GM21360 (cell line): ENCODE measurements around the gene NR2F6.
"Not testable (repeated sequence)": the region's sequence is repeated elsewhere in the genome, so short reads cannot be mapped to it uniquely, and the experiment has no call there.

Experiments used
- ATAC-seq: cut with Tn5 transposase; IDR thresholded peaks from one replicate; pipeline ENCODE4 v1.9.1; 2021; ENCODE audit warnings: mild to moderate bottlenecking, moderate library complexity; ENCODE audit not compliant: unreplicated experiment

Gene NR2F6

DNA sequence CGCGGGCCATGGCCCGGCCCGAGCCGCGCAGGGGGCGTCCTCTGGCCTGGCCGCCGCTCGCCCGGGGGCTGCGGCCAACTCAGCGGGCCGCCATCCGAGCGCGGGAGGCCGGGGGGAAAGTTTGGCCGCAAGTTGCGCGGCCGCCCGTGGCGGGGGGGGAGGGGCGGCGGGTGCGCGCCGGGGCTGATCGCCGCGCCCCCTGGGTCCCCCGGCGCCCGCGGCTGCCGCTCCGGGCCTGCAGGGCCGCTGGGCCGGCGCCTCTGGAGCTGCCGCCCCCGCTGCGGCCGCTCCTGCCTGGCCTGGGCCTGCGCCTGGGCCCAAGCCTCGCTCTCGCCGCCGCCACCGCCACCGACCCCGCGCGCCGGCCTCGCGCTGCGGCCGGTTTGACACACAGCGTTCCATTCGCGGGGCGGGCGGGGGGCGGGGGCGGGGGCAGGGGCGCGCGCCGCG is at the start of gene NR2F6:
Gene NR2F6 (minus strand): TSS at position 385 of the 450 bp plus-strand sequence. CDS start 699 bp downstream, outside the sequence.
- peak; percentile 18 for ATAC-seq

- no peak for ATAC-seq
Measured at GRCh38 chr19:17294051-17294891, 48.6 kb upstream of the NR2F6 start.

DNA sequence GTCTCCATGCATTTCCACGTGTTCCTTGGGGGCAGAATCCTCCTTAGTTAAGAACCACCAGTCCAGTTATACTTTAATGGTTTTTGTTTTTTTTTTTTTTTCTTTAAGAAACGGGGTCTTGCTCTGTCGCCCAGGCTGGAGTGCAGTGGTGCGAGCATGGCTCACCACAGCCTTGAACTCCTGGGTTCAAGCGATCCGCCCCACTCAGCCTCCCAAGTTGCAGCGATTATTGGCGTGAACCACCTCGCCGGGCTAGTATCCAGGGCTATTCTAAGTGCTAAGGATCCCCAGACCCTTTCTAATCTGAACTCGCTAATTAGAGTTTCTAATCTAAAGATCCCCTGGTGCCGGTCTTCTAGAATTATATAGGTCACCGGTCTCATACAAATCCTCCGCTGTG is 47.9 kb upstream of the NR2F6 start:
- no peak for ATAC-seq

DNA sequence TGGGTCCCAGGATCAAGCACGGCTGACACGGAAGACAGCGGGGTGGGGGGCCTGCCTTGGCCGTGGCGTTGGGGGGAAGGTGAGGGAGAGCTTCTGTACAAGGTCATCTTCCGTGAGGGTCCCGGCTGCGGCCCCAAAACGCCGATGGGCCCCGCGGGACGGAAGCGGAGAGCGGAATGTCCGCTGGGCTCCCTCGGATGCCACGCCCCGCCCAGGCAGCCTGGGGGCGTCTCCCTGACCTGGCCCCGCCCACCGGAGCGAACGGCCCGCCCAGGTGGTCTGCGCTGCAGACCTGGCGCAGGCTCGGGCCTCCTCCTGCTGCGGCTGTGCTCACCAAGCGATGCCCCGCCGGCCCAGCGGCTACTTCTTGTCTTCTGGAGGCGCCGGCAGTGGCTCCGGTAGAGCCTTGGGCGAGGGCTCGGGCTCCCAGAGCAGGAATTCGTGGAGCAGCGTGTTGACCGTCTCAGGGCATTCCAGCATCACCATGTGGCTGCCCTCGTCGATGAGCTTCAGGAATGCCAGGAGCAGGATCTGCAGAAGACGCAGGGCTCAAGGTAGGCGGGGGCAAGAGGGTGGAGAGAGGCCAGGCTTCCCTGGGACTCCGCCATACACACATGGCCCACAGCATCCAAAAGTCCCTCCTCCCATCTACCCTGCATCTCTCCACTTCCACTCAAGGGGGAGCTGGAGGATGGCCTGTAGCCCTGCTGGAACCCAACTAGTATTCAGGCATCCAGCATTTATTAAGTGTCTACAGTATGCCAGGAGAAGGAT is 46.8 kb upstream of the NR2F6 start:
- peak; percentile 65 for ATAC-seq

DNA sequence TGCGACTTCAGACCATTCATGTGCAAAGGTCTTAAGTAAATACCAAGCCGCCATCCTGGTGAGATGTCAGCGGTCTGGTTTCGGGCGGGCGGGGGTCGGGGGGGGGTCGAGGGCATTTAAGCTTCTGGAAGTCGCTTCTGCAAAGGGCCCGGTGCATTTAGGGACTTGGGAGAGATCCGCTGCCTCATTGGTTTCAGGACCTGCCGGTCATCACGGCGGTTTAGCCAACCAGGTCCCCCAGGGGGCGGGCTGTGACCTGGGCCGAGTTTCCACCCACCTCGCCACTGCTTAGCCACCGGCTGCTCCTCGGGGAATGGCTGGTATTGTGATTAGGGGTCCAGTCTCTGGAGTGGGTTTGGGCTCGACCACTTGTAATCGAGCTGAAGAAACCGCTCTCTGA is 43.8 kb upstream of the NR2F6 start:
- no peak for ATAC-seq

DNA sequence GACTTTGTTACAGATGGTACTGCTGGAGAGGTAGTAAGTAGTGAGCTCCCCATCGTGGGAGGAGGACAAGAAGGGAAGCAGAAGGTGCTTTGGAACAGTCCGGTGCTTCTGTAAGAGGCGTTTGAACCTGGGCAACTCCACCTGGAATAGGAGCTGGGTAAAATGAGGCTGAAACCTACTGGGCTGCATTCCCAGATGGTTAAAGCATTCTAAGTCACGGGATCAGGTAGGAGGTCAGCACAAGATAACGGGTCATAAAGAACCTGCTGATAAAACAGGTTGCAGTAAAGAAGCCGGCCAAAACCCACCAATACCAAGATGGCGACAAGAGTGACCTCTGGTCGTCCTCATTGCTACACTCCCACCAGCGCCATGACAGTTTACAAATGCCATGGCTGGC is 41.0 kb upstream of the NR2F6 start:
- no peak for ATAC-seq

DNA sequence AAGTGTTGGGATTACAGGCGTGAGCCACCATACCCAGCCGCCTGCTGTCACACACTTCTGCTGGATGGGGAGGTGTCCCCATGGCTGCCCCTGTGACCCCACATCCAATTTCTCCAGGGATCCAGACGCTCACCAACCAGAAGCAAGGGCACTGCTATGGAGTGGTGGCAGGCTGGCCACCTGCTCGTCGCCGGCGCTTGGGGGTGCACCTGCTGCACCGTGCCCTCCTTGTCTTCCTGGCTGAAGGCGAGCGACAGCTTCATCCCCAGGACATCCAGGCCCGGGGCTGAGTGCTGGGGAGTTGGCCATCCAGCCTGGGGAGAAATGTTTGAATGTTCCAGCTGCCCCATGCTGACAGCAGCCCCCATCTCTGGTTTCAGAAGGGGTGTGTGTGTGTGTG is 40.5 kb upstream of the NR2F6 start:
- no peak for ATAC-seq

DNA sequence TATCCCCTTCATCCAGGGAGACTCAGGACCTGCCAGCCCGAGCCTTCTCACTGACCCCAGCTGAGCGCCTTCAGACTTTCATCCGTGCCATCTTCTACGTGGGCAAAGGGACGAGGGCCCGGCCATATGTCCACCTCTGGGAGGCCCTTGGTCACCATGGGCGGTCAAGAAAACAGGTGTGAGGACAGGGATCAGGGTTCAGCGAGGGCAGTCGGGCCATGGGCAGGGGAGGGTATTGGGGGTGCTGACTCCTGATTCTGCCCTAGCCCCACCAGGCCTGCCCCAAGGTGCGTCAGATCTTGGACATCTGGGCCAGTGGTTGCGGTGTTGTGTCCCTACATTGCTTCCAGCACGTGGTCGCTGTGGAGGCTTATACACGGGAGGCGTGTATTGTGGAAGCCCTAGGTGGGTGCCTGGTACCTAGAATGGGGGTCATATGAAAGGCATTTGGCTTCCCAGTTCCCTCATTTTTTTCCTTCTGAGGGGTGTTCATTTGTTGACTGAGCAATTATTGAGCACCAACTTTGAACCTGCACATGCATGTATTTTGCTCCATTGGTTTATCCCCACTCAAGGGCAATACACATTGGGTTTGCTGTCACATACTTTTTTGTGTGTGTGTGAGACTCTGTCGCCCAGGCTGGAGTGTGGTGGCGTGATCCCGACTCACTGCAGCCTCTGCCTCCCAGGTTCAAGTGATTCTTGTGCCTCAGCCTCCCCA is 39.9 kb upstream of the NR2F6 start:
- ATAC-seq: no peak

- ATAC-seq: no peak
Measured at GRCh38 chr19:17283504-17283996, 37.8 kb upstream of the NR2F6 start.

- ATAC-seq: peak; percentile 63
Measured at GRCh38 chr19:17282488-17283125, 36.9 kb upstream of the NR2F6 start.

GRCh38 chr19:17281391-17282304 is 35.9 kb upstream of the NR2F6 start, which contains the start of gene ANKLE1:
ANKLE1 (plus strand) TSS chr19:17281901; CDS start chr19:17281921, 20 bp downstream.
- peak; percentile 36 for ATAC-seq

DNA sequence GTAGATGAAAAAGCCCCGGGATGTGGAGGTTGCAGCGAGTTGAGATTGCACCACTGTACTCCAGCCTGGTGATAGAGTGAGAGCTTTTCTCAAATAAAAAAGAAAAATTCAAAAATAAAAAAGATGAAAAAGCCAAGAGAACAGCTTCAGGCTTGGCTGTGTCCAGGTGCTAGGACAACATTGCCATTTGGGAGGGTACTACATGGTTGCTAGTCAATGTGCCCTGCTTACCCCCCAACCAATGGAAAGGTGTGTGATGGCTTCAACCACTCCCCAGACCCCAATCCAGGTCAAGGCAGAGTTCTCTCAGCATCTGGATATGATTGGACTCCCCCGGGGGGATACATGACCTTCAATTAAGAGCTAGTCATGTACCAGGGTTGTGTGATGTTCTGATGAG is 33.7 kb upstream of the NR2F6 start:
- ATAC-seq: no peak

GRCh38 chr19:17275441-17276175 is 29.9 kb upstream of the NR2F6 start:
- no peak for ATAC-seq

DNA sequence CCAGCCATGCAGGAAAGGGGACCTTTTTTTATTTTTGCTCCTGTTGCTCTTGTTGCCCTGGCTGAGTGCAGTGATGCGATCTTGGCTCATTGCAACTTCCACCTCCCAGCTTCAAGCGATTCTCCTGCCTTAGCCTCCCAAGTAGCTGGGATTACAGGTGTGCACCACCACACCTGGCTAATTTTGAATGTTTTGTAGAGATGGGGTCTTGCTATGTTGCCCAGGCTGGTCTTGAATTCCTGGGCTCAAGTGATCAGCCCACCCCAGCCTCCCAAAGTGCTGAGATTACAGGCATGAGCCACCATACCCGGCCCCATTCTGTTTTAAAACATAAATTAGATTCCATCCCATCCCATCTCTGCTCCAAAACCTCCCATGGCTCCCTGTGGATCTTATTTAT is 29.2 kb upstream of the NR2F6 start:
- ATAC-seq: not testable (repeated sequence)

- no peak for ATAC-seq
Measured at GRCh38 chr19:17268754-17269153, 23.0 kb upstream of the NR2F6 start.

DNA sequence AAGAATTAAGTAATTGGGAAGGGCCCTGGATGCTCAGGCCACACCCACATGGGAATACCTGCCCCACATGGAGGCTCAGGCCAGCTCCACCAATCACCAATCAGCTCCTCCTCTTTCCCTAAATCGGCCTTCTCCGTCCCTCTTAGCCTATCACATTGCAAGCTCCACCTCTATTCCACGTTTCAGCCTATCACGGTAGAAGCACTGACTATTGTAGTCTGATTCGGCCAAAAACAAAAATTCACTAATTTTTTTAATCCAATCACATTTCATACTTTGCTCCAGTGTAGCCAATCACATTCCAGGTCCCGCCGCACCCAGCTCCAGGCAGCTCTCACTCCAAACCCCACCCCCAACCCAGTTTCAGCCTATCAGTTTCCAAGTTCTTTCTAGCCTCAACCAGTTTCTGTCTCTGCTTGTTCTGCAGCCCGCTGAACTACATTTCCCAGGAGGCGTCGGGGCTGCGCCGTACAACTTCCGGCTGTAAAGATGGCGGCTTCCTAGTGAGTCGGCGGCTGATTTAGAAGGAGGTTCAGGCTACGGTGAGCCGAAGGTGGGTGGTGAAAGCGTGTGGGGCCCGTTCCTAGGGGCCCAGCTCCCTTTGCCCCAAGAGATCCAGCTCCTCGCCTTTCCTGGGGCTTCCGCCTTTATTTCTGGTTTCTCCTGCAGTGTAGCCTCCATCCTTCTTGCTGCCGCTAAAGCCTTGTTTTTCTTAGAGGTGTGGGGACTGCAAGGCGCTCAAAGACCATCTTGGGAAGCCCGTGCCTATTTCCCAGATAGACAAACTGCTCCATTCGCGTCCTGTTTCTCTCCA is 21.5 kb upstream of the NR2F6 start, which contains the start of gene BABAM1:
Gene BABAM1 (plus strand): TSS at position 469 of the 814 bp plus-strand sequence. CDS start 1,364 bp downstream, outside the sequence.
- ATAC-seq: peak; percentile 92

GRCh38 chr19:17266589-17266974 is 20.9 kb upstream of the NR2F6 start:
- no peak for ATAC-seq

GRCh38 chr19:17266026-17266425 is 20.3 kb upstream of the NR2F6 start:
- ATAC-seq: no peak
